Pulmonary artery endothelial cell (primary cell): Measurements from ENCODE around the gene OR5AU1. TPM values are rescaled to one million over a fixed set of nuclear protein-coding genes. Genes with fewer than 3 reads are reported as not detected.
"Not testable (repeated sequence)": the region's sequence is repeated elsewhere in the genome, so short reads cannot be mapped to it uniquely, and the experiment has no call there.

Experiments
- DNase-seq: peaks from one replicate; pipeline ENCODE4 v3.0.0-alpha.2; 2011; ENCODE audit warnings: low read depth, low spot score
- total RNA-seq: library from RNA; depleted of rRNA; stranded (reverse); fragments of >200 nt; gene quantifications from 2 replicates; pipeline ENCODE4 v1.2.3, GENCODE V29; 2014

Gene OR5AU1
- total RNA-seq, 1 donor from 2014 or later: not detected

DNA sequence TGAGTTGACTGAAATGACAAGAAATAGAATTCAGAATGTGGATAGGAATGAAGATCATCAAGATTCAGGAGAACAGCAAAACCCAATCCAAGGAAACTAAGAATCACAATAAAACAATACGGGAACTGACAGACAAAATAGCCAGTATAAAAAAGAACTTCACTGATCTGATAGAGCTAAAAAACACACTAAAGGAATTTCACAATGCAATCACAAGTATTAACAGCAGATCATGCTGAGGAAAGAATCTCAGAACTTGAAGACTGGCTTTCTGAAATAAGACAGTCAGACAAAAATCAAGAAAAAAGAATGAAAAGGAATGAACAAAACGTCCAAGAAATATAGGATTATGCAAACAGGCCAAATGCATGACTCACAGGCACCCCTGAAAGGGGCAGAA lies 15.3 kb upstream of the OR5AU1 start:
- no peak for DNase-seq

DNA sequence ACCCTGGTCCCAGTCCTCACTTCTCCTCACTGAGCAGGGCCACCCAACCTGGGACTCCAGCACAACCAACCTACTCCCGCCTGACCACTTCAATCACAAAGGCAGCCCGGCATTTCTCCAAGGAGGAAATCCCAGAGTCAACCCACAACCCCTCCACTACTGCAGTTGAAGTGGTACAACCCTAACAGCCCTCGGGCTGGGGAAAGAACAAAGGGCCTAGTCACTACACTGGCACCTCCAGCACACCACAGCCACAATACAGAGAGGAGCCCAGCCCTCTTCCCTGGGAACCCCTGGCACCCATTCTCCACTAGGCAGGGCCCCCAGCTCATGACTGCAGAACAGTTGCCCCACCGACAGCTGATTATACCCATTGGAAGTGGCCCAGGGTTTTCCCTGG lies 13.7 kb upstream of the OR5AU1 start:
- DNase-seq: no peak

DNA sequence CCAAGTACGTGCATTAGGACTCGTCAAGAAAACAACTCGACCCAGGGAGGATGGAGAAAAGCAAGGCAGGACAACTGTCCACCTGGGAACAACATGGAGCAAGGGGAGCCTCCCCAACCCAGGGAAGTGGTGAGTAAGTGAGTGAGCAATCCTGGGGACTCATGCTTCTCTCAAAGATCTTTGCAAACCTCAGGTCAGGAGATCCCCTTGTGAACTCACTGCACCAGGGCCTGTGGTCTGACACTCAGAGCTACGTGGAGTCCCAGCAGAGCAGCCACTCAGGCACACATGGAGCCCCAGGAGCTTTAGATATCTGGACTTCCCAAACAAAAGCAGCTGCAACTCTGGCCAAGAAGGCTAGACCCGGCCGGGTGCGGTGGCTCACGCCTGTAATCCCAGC lies 12.2 kb upstream of the OR5AU1 start:
- no peak for DNase-seq

DNA sequence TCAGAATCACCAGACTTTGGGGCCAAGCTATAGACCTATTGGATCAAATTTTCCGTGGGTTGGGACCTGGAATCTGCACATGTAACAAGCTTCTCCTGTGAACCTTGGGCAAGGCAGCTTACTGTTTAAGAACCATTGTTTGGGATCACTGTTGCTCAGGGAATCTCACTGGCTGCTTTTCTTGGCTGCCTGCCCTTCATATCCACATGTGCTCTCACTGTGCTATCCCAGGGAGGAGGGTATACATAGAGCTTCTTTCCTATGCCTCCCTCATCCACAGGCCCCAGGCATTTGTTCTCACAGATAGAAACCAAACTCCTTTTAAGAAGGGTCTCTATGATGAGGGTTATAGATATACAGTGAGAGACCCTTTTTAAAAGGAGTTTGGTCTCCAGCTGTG lies 9.8 kb upstream of the OR5AU1 start:
- DNase-seq: not testable (repeated sequence)

DNA sequence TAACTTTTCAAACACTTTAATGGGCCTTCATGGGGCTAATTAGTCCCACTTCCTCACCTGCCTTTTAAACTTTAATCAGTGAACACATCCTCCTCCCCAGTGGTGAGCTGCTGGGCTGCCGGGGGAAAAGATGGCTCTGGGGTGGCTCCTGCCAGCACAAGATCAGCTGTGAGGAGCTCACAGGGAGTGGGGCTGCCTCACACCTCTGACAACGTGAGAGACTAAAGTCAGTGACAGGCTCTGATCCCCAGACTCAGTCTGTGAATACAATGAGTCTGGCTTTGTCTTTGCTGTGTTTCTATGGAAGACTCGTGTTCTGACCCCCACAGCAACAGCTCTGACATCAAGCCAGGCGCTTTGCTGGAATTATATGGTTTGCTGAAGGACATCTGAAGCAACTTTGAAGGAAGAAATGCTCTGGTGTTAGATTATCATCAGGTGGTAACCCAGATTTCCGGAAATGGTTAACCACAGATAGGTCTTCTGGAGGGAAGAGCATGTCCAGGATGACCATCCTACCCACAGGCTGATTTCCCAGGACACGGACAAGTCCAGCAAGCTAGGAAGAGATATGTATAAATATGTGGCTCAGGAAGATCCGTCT lies 9.2 kb upstream of the OR5AU1 start:
- not testable (repeated sequence) for DNase-seq

DNA sequence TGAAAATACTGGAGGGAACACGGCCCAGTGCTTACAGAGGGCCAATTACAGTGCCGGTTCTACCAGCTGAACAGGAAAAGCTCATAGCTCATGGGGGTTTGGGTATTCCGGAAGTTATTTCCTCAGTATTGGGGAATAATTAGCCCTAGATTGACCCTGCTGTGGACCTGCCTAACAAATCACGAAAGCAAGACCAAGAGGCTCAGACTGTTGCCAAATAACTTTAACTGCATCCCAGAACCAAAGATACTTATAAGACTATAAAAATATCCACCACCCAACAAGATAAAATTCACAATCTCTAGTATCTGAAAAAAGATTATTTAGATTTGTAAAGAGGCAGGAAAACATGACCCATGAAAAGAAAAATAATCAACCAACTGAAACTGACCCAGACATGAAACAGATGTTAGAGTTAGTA lies 8.0 kb upstream of the OR5AU1 start:
- DNase-seq: no peak

DNA sequence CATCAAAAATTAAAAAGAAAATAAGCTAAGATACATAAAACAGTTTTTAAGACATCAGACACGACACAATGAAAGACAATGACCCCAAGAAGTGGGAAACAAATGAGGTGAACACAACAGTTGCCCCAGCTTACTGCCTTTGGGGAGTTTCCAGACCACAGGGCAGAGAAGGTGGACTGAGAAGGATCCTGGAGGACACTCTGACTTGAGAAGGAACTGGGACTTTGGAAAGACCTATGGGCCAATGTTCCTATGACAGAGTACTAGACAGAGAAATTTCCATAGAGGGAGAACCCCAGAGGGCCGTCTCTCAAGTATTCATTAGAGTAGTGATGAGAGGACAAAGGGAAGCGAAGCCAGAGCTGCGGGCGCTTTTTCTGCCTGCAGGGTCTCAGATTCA lies 6.2 kb upstream of the OR5AU1 start:
- DNase-seq: no peak

DNA sequence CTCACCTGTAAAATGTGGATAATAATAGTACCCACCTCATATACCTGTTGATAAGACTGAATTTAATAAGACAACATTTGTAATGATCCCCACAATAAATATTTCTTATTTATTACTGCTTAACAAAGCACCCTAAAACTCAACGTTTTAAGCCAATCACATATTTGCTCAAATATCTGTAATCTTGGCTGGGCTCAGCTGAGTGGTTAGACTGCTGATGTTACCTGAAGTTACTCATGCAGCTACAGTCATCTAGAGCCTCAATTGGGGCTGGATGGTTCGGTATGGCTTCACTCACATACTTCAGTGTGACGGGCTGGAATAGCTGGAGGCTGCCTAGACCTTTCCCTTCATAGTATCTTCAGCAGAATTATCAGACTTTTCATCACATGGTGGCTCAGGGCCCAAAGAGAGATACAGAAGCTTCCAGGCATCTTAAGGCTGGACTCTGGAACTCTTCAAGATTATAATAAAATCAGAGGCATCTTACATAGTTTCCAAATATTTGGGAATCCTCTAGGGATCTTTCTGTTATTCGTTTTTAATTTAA lies 4.3 kb upstream of the OR5AU1 start:
- no peak for DNase-seq

DNA sequence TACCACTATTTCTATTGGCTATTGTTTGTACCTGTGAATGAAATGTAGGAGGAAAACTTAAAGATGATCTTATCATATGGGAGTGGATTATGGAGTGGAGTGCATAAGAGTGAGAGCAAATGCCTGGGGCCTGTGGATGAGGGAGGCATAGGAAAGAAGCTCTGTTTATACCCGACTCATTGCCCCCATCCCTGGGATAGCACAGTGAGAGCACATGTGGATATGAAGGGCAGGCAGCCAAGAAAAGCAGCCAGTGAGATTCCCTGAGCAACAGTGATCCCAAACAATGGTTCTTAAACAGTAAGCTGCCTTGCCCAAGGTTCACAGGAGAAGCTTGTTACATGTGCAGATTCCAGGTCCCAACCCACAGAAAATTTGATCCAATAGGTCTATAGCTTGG lies 2.3 kb upstream of the OR5AU1 start:
- DNase-seq: not testable (repeated sequence)

DNA sequence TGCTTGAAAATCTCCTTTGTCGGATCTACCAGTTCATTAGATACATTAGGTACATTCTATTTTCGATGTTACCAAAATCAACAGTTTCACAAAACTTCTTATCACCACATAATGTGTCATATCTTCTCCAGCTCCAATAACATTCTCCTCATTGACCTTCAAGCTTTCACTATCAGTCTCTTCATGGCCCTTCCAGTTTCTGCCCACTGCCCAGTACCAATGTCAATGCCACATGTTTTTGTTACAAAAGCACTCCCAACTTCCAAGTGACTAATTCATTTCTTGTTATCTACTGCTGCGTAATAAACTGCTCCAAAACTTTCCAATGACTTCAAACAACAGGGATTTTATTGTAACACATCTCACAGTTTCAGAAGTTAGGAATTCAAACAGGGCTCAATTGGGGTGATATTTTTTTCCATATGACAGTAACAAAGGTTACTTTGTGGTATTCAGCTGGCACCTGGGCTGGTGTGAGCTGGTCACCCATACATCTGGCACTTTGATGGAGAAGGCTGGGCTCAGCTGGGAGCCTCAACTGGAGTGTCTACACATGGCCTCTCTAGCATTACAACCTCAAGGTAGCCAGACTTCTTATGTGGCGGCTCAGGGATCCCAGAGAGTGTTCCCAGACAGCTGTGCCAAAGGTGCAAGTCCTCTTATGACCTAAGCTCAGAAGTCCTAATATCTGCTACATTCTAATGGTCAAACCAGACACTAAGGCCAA lies 6.1 kb downstream of the OR5AU1 start:
- no peak for DNase-seq

DNA sequence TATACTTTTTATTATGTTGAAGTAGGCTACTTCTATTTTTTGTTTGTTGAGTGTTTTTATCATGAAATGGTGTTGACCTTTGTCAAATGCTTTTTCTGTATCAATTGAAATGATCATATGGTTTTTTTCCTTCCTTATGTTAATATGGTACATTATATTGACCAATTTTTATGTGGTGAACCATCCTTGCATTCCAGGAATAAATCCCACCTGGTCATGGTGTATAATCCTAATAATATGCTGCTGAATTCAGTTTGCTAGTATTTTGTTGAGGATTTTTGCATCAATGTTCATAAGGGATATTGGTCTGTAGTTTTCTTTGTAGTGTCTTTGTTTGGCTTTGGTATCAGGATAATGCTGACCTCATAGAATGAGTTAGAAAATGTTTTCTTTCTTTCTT lies 10.4 kb downstream of the OR5AU1 start:
- DNase-seq: no peak

DNA sequence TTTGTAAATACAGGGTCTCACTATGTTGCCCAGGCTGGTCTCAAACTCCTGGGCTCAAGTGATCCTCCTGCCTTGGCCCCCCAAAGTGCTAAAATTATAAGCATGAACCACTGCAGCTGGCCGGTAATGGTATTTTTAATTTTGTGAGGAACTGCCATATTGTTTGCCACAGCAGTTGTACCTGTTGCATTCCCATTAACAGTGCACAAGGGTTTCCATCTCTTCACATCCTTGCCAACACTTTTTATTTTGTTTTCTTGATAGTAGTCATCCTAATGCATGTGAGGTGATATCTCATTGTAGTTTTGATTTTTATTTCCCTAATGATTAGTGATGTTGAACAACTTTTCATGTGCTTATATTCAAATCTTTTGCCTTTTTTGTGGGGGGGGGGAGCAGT lies 13.5 kb downstream of the OR5AU1 start:
- DNase-seq: no peak

DNA sequence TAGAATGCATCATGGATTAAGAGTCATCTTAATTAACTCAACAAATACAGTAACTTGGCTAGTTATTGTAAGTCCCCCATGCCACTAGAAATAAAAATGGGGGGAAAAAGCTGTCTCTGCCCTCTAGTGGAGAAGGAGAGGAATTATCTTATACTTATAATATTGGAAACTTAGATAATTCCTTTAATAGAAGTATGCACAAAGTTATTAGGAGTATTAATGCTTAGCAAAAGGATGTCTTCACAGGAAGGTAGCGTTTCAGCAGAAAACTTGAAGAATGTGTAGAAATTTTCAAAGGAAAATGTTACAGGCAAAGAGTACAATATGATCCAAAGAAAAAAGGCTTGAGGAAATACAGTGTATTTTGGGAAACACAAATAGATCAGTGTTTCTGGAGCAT lies 19.8 kb downstream of the OR5AU1 start:
- no peak for DNase-seq

DNA sequence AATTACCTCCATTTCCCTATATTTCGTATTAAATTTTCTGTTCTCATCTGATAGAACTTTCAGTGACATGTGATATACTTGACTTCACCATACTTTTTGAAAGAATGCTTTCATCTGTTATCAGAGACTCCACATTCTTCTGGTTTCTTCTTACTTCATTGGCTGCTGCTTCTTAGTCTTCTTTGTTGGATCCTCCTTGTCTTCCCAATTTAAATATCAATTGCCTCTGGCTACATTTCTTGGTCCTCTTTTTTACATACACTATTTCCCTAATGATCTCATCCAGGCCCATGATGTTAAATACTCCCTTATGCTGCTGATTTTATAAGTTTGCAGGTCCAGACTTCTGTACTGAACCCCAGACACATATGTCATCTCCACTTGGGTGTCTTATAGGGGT lies 22.0 kb downstream of the OR5AU1 start:
- DNase-seq: no peak

DNA sequence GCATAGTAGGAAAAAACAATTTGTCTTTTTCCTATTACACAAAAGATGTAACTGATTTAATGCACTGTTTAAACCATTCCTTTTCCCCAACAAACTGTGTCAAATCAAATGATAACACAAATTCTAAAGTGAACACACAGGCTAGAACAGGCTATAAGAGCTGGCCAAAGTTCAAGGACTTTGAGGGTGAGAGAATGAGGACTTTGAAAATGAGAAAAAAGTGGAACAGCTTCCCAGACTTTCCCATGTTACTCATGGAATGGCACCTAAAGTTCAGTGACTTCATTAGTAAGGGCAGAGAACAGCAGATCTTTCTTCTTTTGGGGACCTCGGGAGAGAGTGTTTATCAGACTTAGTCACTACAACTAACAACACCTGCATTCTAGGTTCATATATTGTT lies 32.4 kb downstream of the OR5AU1 start:
- DNase-seq: no peak

DNA sequence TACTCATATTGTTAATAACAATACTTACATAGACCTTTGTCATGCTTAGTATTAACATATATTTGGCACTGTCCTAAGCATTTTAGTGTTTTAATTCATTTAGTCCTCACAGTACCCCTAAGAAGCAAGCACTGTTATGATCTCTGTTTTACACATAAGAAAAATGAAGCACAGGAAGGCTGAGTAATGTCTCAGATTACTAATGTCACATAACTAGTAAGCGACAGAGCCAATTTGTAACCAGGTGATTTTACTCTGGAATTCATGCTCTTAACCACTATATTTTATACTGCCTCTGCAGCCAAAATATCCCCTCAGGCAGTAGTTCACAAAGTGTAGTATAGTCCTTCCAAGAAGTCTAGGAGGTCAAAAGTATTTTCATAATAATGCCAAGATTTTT lies 34.7 kb downstream of the OR5AU1 start:
- DNase-seq: no peak

DNA sequence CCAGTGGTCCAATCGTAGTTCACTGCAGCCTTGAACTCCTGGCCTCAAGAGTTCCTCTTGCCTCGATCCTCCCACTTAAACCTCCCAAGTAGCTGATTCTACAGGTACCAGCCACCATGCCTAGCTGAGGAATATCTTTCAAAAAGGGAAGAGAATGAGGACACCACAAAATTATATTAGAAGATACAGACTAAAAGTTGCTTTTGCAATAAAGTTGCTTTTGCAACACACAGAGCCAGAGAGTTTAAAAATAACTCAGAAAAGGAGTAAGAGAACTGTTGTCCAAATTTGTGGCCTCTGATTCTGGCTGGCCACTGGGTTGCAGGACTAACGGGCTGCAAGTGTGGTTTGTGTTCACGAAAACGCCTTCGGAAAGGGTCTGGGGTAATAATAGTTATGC lies 35.2 kb downstream of the OR5AU1 start:
- no peak for DNase-seq

DNA sequence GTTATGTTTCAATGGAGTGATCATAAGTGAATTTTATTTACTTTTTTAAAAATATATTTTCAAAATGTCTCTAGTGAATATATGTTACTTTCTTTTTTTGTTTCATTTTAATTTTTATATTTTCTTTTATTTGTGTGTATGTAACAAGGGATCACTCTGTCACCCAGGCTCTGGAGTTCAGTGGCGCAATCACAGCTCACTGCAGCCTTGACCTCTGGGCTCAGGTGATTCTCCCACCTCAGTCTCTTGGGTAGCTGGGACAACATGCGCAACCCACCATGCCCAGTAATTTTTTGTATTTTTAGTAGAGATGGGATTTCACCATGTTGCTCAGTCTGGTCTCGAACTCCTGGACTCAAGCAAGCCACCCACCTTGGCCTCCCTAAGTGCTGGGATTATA lies 36.9 kb downstream of the OR5AU1 start:
- DNase-seq: no peak

DNA sequence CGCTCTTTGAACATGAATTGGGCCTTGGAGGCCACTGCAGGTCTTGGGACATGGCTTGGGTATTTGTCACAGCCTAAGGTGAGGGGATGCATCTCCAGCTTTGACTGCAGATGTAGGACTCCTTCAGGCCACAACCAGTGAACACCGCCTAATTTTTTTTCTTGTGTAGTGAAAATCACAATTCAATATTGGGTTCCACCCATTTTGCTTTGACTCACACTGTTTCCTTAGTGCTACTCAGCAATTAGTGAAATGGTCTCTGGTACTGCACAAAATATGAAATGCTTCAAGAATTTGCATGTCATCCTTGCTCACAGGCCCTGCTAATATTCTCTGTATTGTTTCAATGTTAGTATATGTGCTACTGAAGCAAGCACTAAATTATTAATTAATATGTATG lies 42.5 kb downstream of the OR5AU1 start:
- DNase-seq: no peak

DNA sequence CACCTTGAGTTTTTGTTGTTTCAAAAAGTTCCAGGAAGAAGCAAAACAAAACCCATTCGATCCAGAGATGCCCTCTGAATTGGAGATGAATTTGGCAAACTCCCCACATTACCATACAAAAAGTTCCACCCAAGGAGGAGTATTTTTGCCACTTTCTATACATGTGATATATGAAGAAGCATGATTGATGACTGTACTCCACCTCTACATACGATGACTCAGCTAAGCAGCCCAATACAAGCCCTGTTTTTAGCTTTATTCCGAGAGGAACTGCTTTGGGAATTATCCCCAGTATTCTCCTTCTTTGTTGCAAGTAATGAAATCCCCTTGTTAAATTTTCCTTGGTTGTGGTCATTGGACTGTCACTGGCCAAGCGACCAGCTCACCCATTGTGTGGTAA lies 43.6 kb downstream of the OR5AU1 start:
- no peak for DNase-seq

DNA sequence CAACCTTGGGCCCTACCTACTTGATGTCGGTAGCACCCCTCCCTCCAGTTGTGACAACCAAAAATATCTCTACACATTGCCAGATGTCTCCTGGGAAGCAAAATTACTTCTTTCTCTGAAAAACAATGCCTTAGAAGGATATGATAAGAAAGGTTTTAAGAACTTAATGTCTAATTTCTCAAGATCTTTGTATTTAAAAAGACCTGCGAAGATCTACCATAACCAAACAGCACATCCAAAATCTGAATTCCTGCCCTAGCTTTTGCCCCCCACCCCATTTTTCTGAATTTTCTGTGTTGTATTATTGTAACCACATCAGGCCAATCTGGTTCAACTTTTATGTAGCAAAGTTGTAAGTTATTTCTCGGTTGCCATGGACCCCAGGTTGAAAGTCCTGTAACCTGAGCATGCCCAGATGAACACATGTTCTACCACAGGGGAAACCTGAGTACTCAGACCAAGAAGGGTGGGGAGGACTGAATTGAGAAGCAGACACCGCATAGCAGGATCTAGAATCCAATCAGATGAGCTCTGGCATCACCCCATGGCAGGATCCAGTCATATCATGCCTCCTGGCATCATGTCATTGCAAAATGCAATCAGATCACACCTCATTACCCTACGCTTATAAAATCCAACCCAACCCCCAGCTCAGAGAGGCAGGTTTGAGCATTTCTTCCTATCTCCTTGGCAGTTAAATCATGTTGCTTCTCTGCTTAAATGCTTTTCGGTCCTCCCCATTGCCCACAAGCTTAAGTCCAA lies 46.3 kb downstream of the OR5AU1 start:
- no peak for DNase-seq

DNA sequence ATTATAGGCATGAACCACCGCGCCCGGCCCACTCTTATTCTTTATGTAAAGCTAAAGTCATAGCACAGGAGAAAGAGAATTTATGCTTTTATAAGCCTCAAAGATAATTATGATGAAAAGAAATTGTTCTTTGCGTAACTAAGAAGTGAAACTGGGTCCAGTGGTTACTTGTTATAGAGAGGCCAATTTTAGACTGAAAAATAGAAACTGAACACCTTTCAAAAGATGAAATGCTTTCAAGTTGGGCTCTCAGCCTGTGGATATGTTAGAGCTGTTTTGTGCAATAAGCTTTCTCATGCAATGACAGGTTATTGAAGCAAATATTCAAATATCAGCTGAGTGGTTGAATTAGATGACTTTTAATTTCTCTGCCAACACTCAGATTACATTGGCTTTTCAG lies 47.1 kb downstream of the OR5AU1 start:
- DNase-seq: no peak
